Iris pigment epithelial cell (primary cell): ENCODE data around the gene GRK1.
A peak's percentile ranks its signal among the peaks of the same experiment; 100 is the strongest.

Experiments
- DNase-seq: peaks from one replicate; pipeline ENCODE4 v3.0.0-alpha.2; 2011; ENCODE audit warnings: low read depth

Gene GRK1

GRCh38 chr13:113775451-113776145, 108.6 kb downstream of the GRK1 start:
- no peak for DNase-seq

GRCh38 chr13:113776231-113777125, 109.5 kb downstream of the GRK1 start:
- no peak for DNase-seq

GRCh38 chr13:113777311-113778260, 110.6 kb downstream of the GRK1 start:
- peak; percentile 30 for DNase-seq

- no peak for DNase-seq
Observed at GRCh38 chr13:113781571-113781970, 114.6 kb downstream of the GRK1 start.

- DNase-seq, result no peak
Observed at GRCh38 chr13:113782472-113782871, 115.5 kb downstream of the GRK1 start.

- no peak for DNase-seq
Observed at GRCh38 chr13:113783200-113783881, 116.3 kb downstream of the GRK1 start.

- DNase-seq, result no peak
Observed at GRCh38 chr13:113783966-113784644, 117.1 kb downstream of the GRK1 start.

- DNase-seq, result no peak
Observed at GRCh38 chr13:113784645-113785024, 117.6 kb downstream of the GRK1 start.

GRCh38 chr13:113785051-113786010, 118.3 kb downstream of the GRK1 start:
- DNase-seq, result peak; percentile 35

GRCh38 chr13:113786262-113786841, 119.3 kb downstream of the GRK1 start:
- peak; percentile 41 for DNase-seq
